NCI-H146 (cell line): Measurements from ENCODE around the gene RNU6-7.
A peak's percentile ranks its signal among the peaks of the same experiment; 100 is the strongest.

Experiments used
- DNase-seq: peaks from one replicate; lab custom pipeline; 2025; lab: John Stamatoyannopoulos, UW

The RNU6-7 gene

DNA sequence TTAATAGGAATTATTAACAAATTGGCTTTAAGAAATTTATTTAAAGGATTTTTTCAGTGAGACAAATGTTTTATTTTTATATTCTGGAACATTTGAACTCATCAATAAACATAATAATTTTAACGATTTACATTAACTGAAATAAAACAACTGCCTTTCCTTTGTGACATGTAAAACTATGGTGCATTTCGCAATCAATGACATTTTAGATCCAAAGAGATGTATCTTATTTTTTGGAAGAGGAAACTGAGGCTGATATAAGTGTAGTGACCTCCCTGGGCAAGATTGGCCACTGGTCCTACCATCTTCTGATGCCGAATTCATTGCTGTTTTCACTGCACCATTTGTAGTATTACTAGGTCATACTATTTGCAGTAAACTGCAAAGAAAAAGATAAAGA, 3.7 kb downstream of the RNU6-7 start:
- no peak for DNase-seq

DNA sequence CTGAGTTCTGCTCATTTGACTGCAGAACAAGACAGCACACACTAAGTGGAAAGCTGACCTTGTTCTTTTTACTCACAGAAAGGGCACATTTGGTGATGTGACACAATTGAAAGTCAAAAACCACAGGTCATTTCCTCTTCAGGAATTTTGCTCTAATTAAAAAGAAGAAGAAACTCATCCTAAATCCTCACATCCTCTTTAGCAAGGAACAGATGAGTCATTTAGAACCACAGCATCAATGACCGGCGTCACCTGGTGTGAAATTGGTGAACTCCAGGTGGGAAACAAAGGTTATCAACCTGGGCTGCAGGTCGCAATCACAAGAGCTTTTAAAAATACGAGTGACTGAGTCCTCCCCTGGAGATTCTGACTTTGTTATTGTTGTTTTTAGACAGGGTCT, 4.1 kb downstream of the RNU6-7 start:
- DNase-seq: peak; percentile 33

DNA sequence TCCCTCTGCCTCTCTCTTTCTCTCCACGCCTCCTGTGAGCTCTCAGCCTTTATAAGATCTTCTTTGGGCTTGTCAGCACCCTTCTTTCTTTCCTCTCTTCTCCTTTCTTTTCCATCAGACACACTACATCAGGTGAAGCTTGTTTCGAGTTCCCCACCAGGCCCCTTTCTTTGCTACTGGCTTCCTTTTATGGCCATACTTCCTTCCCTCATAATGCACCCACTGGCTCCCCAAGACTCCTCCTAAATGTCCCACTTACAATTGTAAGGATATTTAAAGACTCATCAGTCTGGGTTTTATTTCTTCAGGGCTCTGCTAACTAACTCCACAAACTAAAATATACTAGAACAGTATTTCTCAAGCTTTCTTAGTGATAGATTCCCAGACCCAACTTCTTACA, 4.7 kb downstream of the RNU6-7 start:
- no peak for DNase-seq

DNA sequence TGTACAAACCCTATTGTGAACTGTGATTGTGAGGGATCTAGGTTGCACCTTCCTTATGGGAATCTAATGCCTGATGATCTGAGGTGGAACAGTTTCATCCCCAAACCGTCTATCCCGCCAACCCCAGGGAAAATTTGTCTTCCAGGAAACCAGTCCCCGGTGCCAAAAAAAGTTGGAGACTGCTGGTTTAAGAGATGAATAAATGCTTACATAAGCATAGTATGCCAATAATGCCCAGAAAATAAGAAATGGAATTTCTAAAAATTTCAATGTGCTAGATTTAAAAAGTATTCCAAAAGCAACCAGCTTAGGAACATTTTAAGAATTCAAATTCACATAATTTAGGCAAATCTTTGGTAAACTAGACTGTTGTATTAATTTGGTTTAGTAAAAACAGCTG, 6.6 kb downstream of the RNU6-7 start:
- DNase-seq: no peak

DNA sequence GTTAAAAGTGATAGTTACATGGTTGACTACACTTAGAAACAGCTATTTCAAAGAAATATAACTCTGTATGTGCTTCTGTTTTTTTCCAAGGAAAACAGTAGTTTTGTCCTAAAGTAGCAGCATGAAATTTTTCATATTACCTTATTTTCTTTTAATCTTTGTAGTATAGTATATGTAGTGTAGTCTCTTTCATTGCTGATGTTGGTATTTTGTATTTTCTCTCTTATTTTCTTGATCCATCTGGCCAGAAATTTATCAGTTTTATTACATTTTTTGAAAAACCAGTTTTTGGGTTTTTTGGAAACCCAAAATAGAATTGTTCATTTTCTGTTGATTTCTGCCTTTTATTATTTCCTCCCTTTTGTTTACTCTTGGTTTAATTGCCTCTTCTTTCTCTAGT, 7.6 kb downstream of the RNU6-7 start:
- DNase-seq: no peak

DNA sequence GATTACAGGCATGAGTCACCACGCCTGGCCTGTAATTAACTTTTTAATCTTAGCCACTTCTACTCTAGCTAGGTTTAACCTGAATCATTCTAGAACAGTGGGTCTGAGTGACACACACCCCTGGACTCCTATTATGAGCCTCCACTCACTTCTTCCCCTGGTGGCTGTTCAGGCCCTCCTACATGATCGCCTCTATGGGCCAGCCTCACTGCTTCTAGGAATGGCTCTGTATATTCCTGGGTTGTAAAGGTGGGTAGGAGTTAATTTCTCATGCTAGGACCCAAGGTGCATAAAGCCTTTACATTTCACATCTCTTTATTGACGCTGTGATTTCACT, 9.2 kb downstream of the RNU6-7 start:
- no peak for DNase-seq

DNA sequence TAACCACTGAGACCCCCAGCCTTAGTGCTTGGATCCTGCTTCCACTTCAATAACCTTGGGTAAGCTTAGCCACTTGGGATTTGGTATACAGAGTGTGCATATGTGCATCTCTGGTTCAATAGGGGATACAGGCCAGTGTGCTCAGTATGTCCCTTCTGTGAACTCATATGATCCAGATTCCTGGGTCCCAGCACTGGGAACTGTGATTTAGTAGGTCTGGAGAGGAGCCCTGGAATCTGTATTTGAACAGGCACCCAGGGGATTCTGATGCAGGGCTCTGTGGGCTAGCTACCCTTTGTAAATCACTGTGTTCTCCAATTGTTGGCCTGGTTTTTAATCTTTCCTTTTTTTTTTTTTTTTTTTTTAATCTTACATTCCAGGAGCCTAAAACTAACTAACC, 11.0 kb downstream of the RNU6-7 start:
- no peak for DNase-seq

DNA sequence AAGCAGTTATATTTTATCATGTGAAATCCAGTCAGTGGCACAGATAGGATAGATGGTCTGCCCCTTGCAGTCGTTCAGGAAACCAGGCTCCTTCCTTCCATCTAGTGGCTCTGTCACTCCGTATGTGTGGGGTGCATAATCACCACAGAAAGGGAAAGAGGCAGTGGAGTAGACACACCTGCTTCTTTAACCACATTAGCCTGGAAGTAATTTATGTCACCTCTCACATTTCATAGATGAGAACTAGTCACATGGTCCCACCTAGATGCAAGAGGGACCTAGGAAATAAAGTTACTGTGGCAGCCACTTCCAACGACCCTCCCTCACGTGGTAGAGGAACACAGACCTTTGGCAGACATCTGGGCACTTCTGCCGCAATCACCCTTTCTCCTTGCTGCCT, 15.5 kb downstream of the RNU6-7 start:
- DNase-seq: peak; percentile 35

DNA sequence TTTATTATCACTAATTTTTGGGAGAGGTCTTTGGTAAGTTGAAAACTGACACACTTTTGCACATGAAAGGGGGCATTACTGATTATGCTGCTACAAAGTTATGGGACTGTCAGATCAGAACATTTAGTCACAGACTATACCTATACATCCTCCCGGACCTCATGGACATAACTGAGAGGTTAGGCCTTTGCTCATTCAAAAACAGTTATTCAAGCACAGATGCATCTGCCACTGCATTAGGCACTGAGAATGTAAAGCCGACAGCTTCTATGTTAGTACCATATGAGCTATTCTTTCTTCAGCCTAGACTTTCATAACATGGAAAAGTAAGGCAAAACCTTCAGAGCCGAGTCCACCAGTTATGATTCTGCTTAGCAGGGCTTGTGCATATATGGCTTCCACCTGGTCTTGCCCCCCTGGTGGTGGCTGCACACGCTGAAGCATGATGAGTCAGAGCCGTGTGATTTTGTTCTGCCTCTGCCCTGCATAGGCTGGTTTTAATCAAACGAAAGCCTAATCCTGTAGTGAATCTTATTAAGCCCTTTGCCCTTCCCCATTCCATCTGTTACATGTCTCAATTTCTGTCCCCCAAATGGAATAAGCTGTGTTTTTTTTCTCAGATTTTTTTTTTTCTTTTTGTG, 23.0 kb downstream of the RNU6-7 start:
- DNase-seq: peak; percentile 70

DNA sequence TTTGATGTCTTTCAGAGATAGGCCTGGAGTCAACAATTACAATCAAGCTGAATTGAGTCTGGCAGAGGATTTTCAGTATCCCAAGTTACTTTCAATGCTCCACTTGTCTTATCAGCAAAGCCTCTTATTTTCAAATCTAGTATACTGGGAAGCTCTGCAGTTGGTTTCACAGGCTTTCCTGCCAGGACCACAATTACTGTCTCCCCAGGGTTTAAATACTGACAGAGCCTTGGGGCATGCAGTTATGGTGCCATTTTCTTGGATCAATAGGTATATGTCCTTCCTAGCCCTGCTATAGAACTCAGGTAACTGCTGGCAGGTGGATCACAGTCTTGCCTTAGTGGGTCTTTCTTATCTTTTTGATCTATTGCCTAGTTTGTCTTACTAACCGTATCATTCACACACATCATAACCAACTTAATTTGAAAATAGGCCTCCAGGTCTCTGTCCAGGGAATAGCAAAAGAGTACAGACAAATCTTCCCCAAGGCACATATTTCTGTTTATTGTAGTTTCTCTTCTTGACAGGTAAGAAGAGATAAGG, 23.6 kb downstream of the RNU6-7 start:
- DNase-seq: peak; percentile 34

DNA sequence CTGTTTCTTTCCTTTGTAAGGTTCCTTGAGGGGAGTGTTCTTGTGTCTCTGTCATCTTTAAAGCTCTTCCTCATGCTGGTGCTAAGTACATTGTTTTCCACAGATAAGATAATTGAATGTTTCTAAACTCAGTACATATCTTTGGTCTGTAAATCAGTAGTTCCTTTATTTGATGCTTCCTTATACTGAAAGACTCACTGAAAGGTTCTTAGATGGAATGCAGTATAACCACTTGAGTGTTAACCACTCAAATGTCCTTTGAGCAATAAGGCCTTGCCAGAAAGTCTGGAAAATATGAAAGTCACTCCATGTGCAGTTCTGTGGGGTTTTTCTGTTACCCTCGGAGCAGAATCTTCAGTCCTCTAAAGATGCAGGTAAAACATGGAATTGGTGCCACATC, 24.2 kb downstream of the RNU6-7 start:
- no peak for DNase-seq

DNA sequence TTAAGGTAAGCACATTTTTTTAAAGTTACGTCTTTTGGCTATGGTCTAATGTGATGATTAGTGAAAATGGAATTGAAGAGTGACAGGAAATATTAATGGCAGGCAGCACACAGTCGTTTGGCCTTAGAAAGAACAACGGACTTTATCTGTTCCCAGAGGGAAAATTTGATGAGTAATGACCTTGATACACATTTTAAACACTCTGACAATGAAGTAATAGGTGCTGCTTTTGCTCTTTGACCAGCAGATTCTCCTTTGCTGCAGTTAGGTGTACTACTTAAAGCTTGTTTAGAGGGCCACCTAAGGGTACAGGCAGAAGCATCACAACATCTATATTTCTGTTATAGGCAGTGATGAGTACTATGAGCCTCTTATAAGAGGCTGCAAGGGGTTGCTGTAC, 28.3 kb downstream of the RNU6-7 start:
- DNase-seq: no peak

DNA sequence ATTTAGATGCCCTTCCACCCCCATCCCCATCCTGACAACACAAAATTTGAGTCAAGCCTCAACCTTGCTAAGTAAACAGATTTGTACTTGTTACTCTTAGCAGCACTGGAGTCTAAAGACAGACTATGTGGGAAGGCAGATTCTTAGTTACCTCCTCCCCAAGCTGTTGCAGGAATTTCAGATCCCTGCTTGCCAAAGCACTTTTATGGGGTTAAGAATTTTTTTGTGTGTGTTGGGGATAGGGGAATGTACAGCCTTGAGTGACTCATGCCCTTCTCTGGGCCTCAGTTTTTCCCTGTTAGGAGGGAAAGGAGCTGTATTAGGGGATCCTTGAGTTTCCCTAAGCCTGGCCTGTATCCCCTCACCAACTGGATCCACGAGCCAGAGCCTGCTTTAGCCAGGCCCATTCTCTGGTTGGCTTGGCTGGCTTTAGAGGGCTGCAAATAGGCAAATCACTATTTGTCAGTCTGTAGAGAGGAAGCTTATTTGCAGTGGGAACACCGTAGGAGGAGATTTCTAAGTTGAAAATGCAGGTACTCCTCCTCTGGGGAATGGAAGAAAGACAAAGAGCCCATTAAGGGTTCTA, 28.9 kb downstream of the RNU6-7 start:
- no peak for DNase-seq

DNA sequence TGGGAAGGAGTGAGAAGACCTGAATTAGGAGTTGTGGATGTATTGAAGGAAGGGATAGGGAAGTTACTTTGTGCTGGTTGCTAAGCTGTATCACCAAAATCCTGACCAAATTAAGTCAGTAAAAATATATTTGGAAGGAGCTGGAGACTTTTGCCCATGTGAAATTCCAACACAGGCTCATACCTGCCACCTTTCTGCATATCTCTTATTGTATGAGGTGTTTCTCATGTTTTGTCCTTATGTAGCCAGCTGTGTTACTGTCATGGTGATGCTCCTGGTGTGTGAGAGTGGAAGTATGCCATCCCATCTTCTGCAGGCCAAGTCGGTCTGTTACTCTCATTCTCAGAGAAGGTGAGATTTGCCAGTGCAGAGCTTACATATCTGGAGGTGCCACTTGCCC, 30.6 kb downstream of the RNU6-7 start:
- no peak for DNase-seq

DNA sequence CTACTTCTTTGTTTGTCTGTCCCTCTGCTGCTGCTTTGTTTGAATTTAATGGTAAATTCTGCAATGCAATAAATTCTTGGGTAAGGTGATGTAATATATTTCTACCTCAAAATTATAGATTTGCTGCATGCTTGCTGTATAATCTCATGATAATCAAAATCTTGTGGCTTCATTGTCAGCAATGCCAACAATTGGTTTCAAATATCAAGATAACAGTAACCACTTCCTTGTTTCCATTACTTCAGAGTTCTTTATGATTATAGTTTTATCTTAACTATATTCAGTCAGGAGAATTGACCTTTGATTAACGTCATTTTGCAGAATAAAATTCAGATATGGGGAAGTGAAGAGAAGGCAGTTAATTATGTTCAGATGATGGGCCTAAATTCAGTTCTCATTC, 31.4 kb downstream of the RNU6-7 start:
- no peak for DNase-seq

DNA sequence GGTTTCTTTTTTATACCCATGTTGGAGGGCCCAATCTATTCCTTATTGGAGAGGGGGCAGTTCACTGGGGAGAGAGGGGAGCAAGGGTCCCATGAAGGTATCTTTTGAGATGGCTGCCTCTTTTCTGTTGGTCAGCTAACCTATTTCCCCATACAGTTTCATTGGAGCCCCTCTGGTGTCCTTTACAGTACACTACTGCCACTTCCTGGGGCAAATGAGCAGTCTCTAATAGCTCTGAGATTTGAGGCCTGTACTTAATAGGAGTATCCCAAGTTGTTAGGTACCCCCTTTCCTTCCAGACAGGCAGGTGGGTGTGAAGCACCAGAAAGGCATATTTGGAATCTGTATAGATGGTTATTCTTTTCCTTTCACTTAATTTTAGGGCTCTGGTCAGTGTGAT, 42.6 kb downstream of the RNU6-7 start:
- DNase-seq: no peak

DNA sequence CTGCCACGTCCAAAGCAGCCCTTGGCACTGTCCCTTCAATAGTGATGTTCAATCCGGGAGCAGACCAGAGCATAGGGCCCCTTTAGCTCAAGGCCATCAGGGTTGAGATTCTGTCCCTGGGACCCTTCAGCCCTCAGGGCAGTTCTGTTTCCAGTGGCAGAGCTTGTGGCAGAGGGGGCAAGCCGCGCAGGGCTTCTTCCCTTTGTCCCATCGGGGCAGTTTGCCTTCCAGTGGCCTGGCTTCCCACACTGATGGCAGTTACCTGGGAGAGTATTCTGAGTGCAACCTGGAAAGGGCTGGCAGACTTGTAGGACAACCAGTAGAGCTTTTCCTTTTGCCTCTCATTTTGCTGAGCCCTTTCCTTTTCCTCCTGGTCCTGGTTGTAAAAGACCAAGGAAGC, 44.9 kb downstream of the RNU6-7 start:
- DNase-seq: no peak

DNA sequence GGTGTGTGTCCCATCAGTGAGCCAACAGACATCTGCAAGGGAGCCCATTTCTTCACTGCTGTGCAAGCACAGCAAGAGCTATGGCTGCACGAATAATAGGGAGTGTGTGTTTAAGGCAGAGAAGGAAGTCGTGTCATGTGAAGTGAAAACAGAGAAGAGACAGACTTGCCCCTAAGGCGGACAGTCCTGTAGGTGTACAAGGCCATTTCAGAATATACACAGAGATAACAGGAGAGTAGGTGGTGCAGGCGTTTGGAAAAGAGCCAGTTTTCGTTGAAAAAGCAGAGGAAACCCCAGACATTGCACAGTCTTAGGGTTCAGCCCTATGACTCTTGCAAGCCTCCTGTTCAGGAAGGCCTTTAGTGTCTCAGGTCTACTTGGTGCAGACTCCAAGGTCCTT, 47.5 kb downstream of the RNU6-7 start:
- DNase-seq: no peak

DNA sequence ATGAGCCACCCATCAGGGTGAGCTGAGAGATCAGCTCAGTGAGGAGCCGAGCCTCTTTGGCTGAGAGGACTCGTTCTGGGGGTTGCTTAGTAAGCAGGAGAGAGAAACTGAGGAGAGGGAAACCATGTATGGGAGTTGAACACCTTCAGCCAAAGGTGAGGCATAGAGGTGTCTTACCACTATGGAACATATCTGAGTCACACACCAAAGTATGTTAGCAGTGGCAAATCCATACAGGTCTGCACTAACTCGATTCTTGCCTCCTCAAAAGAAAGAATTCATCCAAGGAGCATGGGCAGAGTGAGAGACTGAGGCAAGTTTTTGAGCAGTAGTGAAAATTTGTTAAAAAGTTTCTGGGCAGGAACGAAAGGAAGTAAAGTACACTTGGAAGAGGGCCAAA, 47.9 kb downstream of the RNU6-7 start:
- DNase-seq: no peak

DNA sequence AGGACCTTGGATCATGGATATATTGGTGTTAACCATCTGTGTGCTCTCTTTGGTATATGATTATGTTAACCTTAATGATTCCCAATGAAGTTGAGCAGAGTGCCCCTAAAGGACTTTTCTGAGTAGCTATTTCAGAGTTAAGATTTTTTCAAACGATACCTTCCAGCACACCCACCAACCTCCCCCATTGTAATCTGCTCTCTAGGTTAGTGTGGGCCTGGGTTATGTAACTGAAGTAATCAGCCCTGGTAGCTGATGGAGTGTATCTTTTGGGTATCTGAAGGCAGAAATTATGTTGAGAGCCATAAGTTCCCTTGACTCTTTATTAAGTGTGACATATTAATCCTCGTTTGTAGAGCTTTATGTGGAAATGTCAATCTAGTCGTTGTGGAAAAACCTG, 48.8 kb downstream of the RNU6-7 start:
- no peak for DNase-seq

DNA sequence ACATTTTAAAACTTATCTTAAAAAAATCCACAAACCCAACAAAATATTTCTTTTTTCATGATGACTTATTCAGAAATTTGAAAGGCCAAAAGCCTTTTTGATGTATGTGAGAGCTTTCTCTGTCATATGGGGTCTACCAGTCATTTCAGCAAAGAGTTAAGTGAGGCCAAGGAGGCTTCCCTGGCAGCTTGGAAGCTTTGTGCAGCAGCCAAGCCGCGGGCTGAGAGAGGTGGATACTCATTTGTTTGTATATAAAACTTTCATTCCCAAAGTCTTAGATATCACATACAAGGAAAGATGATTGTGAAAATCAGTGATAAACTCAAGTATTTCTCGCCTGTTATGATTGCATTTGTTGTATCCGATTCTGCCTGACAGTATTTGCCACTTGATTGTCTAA, 49.7 kb downstream of the RNU6-7 start:
- DNase-seq: no peak
